HS-5 (cell line): Measurements from ENCODE around the gene TMEM92.
A peak's percentile ranks its signal among the peaks of the same experiment; 100 is the strongest.
"Not testable (repeated sequence)": the region's sequence is repeated elsewhere in the genome, so short reads cannot be mapped to it uniquely, and the experiment has no call there.

Experiments
- DNase-seq: peaks from one replicate; pipeline ENCODE4 v3.0.0-alpha.2; 2012; ENCODE audit warnings: low read depth

The TMEM92 gene

DNA sequence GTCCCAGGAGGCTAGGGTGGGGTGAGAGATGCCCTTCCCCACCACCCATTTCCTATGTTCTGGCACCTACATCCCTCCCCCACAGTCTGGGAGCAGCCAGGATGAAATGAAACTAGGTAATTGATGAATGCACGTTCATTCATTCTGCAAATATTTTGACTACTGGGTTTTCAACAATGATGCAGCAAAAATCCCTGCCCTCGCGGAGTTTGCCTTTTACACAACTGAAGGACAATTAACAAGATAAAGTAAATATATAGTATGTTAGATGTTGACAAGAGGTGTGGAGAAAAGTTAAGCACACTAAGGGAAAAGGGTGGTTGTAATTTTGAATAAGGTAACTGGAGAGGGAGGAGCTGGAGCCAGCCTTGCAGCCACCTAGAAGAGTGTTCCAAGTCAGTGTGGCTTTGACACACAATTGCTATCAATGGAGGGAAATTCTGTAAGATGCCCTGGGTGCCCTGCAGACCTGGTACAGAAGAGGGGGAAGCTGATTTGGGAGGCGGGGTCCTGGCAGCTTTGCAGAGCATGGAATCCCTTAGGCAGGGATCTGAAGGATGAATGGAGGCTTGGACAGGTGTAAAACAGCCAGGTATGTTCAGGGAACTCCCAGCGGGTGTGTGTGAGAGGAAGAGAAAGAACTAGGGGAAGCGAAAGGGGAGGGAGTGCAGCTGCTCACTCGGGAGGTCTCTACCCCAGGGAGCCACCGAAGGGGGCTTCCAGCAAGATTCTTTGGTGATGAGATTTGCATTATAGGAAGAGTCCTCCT lies 2.5 kb downstream of the TMEM92 start:
- no peak for DNase-seq

DNA sequence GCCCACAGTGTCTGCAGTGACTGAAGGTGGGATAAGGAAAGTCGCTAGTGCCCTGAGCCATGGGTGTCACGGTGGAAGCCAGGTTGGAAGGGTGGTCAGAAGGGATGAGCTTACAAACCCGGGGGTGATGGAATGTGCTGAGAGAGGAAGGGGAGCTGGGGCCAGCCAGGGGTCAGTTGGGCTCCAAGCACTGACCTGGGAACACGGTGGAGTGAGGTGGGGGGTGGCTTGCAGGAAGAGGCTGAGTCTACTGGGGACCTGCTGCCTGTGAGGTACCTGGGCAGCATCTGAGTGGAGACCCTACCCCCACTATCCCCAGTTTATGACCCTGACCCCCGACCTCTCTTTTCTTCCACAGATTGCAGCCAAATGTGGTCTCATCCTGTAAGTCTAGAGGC lies 3.1 kb downstream of the TMEM92 start:
- DNase-seq: no peak

- DNase-seq: no peak
Measured at GRCh38 chr17:50278526-50279180, 4.4 kb downstream of the TMEM92 start.

DNA sequence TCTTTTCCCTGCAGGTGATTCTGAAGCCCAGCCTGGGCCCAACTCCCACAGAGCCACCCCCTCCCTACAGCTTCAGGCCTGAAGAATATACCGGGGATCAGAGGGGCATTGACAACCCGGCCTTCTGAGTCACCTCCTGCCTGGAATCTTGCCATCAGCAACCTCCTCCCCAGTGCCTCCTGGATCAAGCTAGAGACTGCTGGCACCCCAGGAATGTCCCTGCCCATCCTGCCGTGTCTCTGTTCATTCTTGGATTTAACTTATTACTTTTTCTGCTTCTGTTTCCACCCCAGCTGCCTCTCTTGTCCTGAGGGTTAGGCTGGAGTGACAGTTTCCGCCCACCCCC lies 4.9 kb downstream of the TMEM92 start:
- no peak for DNase-seq

DNA sequence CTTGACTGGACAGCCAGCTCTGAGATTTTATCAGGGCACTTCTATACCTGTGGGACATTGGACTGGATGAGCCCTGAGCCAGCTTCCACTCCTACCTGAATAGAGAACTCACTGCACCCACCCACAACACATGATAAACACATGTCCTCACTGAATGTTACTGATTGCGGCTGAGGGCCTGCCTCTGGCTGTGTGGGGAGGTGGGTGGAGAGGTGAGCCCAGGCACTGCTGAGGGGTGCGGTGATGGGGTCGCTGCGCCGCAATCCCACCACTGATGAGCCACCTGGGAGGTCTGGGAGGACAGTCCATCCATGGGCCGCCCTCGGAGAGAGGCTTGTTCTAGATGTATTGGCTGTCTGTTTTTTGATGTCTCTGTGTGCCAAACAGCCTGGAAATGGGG lies 5.4 kb downstream of the TMEM92 start:
- no peak for DNase-seq

- no peak for DNase-seq
Measured at GRCh38 chr17:50280068-50280467, 5.8 kb downstream of the TMEM92 start.

GRCh38 chr17:50280801-50281441 lies 6.7 kb downstream of the TMEM92 start:
- no peak for DNase-seq

- no peak for DNase-seq
Measured at GRCh38 chr17:50281739-50282401, 7.6 kb downstream of the TMEM92 start.

GRCh38 chr17:50283246-50283645 lies 9.0 kb downstream of the TMEM92 start:
- no peak for DNase-seq

DNA sequence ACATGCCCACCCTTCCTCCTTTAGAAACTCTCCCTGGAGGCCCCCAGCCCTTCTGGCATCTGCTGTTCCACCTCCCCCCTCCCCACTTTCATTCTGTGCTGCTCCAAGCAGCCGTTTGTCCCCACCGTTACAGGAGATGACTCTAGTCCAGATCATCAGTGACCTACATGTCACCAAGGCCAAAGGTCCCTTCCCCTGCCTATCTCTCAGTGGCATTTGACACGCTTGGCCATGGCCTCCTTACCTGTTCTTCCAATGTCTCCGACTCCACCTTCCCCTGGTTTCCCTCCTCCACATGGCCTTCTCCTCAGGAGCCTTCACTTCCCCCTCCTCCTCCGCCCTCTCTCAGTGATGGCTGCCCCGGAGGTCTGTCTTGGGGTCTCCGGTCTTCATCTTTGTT lies 9.4 kb downstream of the TMEM92 start:
- no peak for DNase-seq

DNA sequence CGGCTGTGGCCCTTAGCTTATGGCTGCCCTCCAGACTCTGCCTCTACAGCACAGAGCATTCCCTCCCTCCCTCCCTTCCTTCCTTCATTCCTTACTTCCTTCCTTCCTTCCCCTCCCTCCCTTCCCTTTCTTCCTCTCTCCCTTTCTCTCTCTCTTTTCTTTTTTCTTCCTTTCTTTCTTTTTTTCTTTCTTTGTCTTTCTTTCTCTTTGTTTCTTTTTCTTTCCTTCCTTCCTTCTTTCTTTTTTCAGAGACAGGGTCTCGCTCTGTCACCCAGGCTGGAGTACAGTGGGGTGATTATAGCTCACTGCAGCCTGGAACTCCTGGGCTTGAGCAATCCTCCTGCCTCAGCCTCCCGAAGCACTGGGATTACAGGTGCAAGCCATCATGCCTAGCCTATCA lies 11.7 kb downstream of the TMEM92 start:
- DNase-seq: no peak

- DNase-seq: not testable (repeated sequence)
Measured at GRCh38 chr17:50287302-50287701, 13.0 kb downstream of the TMEM92 start.

- no peak for DNase-seq
Measured at GRCh38 chr17:50288306-50288705, 14.0 kb downstream of the TMEM92 start.

DNA sequence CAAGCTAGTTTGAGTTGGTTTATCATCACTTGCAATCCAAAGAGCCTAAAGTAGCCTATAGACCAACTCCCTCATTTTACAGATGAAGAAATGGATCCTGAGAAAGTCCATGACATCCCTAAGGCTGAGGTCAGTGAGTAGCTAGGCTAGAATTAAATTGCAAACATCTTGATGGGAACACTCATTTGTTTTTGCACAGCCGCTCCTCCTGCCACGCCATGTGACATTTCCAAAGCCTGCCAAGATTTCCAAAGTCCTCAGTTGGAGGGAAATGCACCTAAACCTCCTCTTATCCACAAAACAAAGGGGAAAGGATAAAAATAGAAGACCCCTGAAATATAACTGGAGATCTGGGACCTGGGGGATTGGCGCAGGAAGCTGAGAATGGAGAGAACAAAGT lies 15.0 kb downstream of the TMEM92 start:
- DNase-seq: no peak

GRCh38 chr17:50289991-50290702 lies 15.9 kb downstream of the TMEM92 start:
- peak; percentile 95 for DNase-seq

GRCh38 chr17:50290933-50291332 lies 16.7 kb downstream of the TMEM92 start:
- no peak for DNase-seq

GRCh38 chr17:50292465-50292864 lies 18.2 kb downstream of the TMEM92 start:
- no peak for DNase-seq

DNA sequence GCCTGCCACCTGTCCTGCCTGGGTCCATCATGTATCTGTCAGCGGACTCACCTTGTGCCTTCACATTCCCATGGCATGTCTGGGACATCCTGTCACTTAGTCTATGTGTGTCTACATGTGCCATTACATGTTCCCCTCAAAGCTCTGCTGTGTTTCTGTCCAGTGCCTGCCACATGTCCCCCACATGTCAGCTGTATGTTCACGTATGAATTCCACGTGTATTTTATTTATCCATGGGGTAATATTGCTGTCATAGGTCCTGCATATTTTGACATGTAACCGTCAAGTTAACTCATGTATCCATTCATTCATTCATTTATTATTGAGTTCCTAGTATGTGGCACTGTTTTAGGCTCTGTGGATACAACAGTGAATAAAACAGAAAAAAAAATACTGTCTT lies 20.8 kb downstream of the TMEM92 start:
- no peak for DNase-seq

GRCh38 chr17:50297407-50297865 lies 23.2 kb downstream of the TMEM92 start:
- no peak for DNase-seq

GRCh38 chr17:50298018-50298417 lies 23.8 kb downstream of the TMEM92 start:
- DNase-seq: no peak

DNA sequence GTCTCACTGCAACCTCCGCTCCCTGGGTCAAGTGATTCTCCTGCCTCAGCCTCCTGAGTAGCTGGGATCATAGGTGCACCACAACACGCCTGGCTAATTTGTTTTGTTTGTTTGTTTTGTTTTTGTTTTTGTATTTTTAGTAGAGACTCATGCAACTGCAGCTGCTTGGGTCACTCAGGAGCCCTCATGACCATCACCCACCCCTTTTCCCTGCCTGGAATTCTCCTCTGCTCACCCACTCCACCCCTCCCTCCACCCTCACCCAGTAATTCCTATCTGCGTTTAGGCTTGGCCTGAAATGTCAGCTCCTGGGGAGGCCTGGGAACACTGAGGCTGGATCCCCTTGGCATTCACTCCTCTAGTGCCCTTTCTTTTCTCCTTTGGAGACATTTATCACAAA lies 25.5 kb downstream of the TMEM92 start:
- DNase-seq: no peak

- DNase-seq: not testable (repeated sequence)
Measured at GRCh38 chr17:50300824-50301223, 26.6 kb downstream of the TMEM92 start.
